OCI-M1 (cell line): ENCODE measurements around the gene IGF2.
"Not testable (repeated sequence)": the region's sequence is repeated elsewhere in the genome, so short reads cannot be mapped to it uniquely, and the experiment has no call there.

Source experiments
- DNase-seq: peaks from one replicate; lab custom pipeline; 2025; lab: John Stamatoyannopoulos, UW

Gene IGF2, protein sequence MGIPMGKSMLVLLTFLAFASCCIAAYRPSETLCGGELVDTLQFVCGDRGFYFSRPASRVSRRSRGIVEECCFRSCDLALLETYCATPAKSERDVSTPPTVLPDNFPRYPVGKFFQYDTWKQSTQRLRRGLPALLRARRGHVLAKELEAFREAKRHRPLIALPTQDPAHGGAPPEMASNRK

DNA sequence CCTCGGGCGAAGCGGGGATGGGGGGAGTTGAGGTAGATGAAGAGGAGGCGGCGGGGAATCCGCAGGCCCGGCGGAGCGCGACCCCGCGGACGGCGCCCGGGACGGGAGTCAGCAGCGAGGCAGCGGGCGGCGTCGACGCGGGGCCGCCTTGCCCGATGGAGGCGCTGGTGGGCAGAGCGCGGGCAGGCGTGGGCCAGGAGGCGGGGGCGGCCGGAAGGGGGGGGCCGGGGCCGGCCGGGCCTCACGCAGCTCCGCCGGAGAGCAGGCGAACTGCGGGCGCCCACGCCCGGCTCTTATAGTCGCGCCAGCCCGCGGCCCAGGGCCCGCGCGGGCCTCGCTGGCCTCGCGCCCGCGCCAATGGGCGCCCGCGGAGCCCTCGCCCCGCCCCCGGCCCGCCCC is at the start of gene IGF2:
TSS of gene IGF2 (minus strand) at position 267 of the 399 bp plus-strand sequence. CDS start 3,866 bp downstream, outside the sequence.
- DNase-seq: no peak

DNA sequence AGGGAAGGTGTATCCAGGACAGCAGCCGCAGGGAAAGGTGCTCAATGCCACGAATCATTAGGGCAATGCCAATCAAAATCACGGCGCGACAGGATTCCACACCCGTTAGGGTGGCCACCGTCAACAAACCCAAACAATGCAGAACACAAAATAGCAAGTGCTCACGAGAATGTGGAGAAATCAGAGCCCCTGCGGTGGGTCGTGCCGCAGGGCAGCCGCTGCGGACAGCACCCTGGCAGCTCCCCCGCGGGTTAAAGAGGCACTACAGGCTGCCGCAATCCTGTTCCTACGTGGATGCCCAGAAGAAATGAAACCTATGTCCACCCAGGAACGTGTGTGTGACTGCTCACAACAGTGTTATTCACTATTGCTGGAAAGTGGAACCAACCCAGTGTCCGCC is 49.6 kb upstream of the IGF2 start:
- no peak for DNase-seq

GRCh38 chr11:2187280-2187707 is 48.1 kb upstream of the IGF2 start:
- no peak for DNase-seq

DNA sequence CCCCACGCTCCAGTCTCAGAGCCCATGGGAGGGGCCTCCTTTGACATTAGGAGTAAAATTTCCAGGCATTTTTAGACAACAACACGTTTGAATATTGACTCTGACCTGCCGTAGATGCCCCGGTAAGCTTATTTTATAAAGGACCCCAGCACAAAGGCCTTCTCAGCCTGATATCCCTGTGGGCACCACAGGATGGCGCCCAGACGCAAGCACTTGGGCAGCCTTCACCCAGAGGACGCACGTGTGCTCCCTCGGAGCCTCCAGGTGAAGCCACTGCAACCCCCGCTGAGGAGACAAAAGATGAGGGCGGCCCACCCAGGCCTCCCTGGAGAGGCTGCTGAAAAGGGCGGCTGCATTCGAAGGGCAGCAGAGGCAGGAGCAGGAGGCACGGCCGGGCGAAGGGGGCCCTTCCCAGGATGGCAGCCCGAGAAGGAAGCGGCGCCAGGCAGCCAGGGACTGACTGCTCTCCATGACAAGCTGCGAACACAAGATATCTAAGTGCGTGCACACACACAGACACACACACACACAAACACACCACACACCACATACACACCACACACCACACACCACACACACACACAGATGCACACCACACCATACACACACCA is 47.6 kb upstream of the IGF2 start:
- peak; percentile 46 for DNase-seq

DNA sequence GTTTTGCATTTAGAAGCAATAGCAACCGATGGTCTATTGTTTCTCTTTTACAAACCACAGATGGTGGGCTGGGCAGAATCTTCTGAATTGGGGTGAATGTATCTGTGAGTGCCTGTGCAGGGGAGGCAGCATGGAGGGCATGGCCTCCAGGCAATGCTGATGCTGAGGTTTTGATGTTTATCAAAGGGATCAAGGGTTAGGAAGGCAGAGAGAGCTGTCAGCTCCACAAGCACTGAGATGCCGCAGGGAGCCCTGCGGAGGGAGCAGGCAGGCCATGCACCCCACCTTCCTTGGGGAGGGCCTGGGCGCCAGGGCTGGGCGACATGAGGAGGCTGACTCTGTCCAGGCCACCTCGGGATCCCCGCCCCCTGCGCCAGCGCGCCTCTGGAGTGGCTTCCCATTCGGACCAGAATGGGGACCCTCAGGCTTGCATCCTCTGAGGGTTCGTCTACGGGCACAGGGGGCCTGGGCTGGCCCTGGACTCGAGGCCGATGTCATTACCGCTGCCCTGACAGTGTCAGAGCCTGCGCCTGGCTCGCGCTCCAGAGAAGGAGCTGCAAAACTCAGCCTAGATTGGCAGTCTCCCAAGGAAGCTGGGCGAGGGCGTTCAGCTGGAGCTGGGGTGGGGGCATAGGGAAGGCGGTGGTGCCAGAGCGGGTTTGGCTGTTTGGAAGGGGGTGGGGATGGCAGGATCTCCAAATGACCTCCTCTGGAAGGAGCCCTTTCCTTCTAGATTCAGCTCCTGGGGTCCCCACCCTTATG is 46.3 kb upstream of the IGF2 start:
- DNase-seq: no peak

- no peak for DNase-seq
Observed at GRCh38 chr11:2182692-2183474, 43.7 kb upstream of the IGF2 start.

DNA sequence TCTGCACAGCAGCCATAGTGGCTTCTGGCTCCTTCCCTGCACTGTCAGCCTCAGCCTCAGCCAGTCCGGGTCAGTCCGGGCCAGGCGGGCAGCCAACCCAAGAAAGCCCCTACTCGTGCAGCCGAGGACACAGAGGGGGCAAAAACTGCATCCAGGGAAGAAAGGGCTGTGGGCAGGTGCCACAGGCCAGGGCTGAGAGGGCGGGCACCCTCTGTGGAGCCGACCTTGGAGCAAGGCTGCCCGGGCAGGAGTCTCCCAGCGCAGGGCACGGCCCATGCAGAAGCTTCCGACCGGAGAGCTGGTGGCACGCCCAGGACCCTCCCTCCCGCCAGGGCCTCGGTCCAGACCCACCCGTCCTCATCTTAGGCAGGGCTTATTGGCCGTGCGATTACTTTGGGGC is 42.9 kb upstream of the IGF2 start:
- no peak for DNase-seq

- no peak for DNase-seq
Observed at GRCh38 chr11:2180789-2181370, 41.7 kb upstream of the IGF2 start.

GRCh38 chr11:2180347-2180746 is 41.2 kb upstream of the IGF2 start:
- DNase-seq: no peak

- DNase-seq: no peak
Observed at GRCh38 chr11:2179516-2179915, 40.3 kb upstream of the IGF2 start.

DNA sequence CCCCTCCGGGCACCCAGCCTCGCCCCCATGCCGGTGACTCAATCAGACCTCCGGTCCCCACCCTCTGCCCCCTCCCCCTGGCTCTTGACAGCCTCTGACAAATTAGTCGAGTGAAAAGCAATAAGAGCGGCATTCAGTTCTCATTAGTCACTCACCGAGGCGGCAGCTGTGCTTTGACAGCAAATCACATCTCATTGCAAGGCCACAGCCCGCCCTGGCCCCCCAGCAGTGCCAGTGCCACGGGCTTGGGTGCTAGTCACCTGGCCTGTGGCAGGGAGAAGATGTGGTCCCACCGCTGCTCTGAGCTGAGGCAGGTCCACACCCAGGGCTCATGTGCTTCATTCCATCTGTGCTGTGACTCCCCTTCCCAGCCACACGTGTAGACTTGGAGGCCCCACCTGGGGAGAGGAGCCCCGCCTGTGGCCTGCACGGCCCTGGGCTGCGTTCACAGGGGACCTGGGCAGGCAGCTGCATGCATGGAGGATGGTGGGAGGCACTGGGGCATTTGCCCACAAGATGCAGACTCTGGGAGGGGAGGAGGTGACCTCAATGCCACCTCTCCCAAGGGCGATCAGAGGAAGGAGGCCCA is 39.8 kb upstream of the IGF2 start:
- DNase-seq: no peak

GRCh38 chr11:2178055-2178773 is 39.0 kb upstream of the IGF2 start:
- DNase-seq: not testable (repeated sequence)

GRCh38 chr11:2177076-2177475 is 37.9 kb upstream of the IGF2 start:
- no peak for DNase-seq

GRCh38 chr11:2176389-2176900 is 37.3 kb upstream of the IGF2 start:
- no peak for DNase-seq

DNA sequence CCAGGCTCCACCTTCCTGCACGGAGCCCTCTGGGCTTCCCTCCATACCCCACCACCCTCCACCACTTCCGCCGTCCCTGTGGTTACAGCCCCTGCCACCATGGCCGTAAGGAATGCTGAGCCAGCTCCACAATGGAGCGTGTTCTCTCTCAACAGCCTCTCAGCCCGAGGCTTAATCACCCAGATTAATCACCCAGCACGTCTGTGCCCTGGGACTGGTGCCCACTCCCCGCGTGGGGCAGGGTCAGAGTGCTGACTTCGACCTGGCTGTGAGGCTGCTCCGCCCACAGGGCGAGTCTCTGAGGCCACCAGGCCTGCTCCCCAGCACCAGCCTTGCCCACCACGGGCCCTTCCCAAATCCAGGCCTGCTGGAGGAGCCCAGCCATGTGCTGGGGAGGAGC is 36.5 kb upstream of the IGF2 start:
- no peak for DNase-seq

- no peak for DNase-seq
Observed at GRCh38 chr11:2174361-2174760, 35.2 kb upstream of the IGF2 start.

GRCh38 chr11:2173761-2174160 is 34.6 kb upstream of the IGF2 start:
- DNase-seq: no peak

- DNase-seq: no peak
Observed at GRCh38 chr11:2173150-2173693, 34.0 kb upstream of the IGF2 start.

- no peak for DNase-seq
Observed at GRCh38 chr11:2172676-2173075, 33.5 kb upstream of the IGF2 start.

DNA sequence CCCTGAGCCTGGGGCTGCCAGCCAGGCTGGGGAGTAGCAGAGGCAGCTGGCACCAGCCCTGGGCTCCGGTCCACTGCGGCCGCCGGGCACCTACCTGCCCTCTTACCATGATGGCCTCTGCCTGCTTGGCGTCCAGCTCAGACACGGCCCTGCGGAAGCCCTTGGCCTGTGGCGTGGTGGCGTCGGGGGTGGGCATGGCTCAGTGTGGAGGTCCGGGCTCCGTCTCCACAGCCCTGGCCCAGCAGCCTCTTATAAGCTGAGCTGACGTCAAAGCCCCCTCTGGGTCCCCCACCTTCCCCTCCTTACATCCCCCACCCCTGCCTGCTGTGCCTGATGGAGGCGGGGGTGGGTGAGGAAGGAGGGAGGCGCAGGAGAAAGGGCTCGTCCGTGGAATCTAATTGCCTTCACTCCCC is 32.4 kb upstream of the IGF2 start, which contains the start of gene TH:
TSS of gene TH (minus strand) at position 225 of the 413 bp plus-strand sequence. CDS start at position 196, 29 bp downstream.
- no peak for DNase-seq
